Stimulated activated CD4-positive, alpha-beta T cell treated with anti-CD3 and anti-CD28 coated beads, Interleukin-1b, Interleukin-23, amount 100 ng/mL, for 48 hours (primary cell): Measurements from ENCODE around the gene FRAS1.

ENCODE experiments used
- DNase-seq: peaks from one replicate; pipeline ENCODE4 v3.0.0-alpha.2; 2020

FRAS1 gene

GRCh38 chr4:78558410-78558809 lies 501.3 kb downstream of the FRAS1 start:
- DNase-seq = no peak

- DNase-seq = no peak
Measured at GRCh38 chr4:78560296-78560963, 503.3 kb downstream of the FRAS1 start.

DNA sequence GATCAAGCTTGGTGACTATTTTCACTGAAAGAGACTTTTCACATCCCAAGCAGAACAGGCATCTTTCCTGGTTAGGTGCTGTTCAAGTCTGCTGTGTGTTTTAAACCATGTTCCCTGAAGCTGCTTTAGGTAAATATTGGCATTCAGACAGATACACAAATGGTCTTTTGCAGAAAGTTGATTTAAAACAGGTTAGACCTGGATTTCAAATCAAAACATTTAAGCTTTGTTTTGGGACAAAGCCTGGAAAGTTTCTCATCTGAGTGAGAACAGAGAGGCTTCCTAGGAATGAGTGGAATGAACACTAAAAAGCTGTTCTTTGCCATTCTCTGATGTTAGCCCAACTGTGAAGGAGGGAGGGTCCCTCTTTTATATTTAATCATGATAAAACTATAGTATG lies 504.6 kb downstream of the FRAS1 start:
- no peak for DNase-seq

DNA sequence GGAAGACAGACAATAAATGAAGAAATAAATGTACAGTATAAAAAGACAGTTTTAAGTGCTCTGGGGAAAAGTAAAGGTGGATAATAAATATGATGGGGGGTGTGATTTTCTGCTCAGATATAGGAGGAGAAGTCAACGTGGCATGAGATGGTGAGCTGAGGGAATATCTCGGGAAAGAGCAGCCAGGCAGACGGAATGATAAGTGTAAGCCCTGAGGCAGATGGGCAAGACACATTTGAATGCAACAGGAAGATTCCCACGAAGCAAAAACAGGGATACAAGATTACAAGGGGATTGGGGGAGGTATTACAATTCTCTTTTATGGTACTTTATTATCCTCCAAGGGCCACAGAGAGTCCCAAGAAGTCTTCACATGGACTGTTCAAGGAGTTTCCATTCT lies 505.6 kb downstream of the FRAS1 start:
- no peak for DNase-seq

GRCh38 chr4:78565971-78566372 lies 508.8 kb downstream of the FRAS1 start:
- no peak for DNase-seq

DNA sequence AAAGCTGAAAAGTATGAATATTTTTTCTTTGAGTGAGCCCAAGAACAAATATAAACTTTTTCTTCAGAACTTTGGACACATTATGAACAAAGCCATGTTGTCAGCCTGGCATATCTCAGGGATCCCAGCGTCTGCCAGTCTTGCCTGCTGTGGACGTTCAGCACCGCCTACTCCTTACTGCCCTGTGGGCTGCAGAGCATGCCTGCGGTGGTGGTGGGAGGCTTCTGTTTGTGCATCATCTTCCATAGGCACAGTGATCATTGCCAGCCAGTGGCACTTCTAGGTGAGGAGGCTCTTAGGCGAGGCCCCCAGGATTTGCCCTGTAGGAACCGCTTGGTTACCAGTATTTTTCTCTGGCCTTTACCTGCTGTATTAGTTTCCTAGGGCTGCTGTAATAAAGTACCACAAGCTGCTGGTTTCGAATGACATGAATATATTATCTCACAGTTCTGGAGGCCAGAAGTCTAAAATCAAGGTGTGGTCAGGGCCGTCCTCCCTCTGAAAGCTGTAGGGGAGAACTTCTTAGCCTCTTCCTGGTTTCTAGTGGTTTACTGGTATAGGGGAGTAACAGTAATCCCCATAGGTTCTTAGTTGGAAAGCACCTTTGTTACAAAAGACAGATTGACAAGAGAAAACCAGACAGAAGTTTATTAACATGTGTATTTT lies 509.8 kb downstream of the FRAS1 start:
- DNase-seq = no peak

DNA sequence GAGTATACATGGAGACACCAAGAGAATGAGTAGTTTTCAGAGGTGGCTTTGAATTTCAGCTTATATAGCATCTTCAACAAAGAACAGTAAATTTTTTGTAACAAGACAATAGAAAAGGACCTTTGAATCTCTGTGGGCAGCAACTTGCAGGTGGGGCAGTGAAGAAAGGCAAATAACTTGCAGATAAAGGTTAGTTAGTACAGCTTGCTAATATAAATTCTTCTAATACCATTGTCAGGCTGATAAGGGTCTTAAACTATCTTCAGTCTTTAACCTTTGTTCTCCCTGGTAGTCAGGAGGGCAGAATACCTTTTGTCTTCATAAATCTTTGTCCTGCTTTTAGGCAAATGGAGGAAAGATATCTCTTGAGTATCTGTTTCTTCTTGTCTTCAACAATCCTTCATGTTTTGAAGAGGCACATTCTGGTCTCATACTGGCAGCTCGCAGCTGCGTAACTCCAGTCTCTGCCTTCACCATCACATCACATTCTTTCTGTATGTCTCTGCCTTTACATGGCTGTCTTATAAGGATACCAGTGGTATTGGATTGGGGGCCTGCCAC lies 510.5 kb downstream of the FRAS1 start:
- no peak for DNase-seq

DNA sequence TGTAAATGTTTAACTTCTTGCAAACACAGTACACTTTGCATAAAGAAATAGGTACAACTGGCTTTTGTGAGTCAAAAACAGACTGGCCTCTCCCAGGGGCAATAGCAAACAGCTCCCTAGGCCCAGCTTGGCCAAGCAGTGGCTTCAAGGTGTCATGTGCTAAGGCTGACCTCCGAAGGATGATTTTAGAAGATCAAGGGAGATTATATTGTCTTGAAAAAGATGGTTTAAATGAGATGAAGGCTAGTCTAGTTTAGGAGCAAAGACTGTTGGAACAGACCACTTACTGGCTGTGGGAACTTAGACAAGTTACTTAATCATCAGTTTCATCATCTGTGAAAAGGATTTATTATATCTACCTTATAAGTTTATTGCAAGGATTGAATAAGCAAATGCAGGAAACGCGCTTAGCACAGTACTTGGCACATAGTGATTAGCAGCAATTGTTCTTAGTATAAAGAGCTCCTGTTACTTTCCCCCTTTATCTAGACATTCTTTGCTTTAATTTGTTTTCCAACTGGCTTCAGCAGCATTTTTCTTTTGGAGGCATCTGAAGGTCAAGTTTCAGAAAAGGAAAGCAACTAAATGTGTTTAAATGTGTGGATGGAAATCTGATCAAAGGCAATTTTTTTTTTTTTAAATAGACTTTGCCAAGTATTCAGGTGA lies 511.6 kb downstream of the FRAS1 start:
- DNase-seq = no peak

DNA sequence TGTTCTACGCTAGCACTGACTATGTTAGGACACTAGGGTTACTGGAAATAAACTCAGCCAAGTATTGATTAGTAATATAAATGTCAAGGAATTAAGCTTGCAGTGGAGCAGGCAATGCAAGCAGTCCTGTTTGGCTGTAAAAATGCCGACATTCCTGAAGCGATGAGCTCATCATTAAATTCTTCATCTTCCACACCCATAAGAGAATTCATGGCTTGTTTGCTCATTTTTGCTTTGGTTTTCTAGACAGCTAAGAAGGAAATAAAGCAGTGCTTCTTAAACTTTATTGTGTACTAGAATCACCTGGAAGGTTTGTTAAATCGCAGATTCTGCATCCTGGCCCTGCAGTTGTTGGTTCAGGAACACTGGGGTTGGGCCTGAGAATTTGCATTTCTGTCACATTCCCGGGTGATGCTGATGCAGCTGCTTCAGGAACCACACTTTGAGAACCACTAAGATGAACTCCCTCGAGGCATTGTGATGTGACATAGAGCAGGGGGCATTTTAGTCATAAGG lies 512.2 kb downstream of the FRAS1 start:
- DNase-seq = no peak

- DNase-seq = no peak
Measured at GRCh38 chr4:78570117-78570516, 513.0 kb downstream of the FRAS1 start.

DNA sequence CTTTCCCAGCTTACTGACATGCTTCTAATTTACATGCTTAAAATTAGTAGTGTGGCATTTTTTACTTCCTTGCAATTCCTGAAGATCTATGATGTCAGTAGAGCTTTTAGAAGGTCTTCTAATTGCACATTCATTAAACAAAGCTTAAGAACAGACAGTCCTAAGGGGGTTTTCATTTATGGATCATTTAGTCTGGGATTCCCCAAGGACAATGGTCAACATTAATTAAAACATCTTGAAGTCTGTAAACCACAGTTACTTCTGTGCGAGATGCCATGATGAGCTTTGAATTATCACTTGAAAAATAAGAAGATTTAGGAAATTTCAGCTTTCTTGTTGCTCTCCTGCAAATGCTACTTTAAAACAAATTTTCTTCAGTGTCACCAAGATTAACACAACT lies 514.7 kb downstream of the FRAS1 start:
- DNase-seq = no peak

DNA sequence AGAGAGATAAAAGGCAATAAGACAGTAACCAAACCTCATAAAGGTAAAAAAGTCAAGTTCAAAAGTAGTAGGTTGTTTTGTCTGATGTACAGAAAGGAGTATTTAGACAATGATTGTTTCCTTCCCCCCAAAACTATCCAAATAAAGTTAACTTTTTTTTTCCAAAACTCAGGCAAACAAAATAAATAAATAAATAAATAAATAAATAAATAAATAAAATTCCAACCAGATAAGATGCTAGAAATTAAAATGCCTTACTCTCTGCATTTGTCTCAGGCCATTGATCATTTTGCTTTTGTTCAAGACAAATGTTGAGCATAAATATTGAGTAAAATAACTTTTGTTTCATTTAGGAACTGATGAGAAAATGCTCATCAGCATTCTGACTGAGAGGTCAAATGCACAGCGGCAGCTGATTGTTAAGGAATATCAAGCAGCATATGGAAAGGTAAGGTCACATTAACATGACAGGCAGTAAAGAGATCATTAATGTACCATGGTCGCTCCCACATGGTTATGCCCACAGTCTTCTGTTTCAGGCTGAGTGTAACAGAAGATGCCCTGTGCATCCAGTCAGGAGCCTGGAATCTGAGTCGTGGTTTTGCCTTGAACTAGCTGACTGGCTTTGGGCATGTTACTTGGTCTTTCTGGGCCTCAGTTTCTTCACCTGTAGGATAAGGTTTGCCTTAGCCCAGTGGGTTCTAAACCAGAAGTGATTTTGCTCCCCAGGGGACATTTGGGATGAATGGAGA lies 521.7 kb downstream of the FRAS1 start:
- DNase-seq = no peak

DNA sequence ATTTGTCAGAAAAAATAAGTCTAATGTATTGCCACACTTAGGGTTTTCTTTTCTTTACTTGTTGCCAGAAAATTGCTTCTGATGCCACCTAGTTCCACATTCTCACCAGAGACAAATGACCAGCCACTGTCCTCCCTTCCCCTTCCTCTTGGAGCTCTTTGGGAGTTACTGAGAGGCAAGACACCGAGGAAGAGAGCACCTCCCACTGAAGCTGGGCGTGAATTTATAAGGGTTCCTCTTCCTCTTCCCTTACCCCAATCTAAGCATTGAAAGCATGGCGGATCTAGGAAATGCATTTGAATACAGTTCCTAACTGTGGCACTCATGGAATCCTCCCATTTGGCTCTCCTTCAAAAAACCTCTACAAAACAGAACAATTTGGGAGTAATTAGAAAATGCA lies 524.5 kb downstream of the FRAS1 start:
- no peak for DNase-seq

DNA sequence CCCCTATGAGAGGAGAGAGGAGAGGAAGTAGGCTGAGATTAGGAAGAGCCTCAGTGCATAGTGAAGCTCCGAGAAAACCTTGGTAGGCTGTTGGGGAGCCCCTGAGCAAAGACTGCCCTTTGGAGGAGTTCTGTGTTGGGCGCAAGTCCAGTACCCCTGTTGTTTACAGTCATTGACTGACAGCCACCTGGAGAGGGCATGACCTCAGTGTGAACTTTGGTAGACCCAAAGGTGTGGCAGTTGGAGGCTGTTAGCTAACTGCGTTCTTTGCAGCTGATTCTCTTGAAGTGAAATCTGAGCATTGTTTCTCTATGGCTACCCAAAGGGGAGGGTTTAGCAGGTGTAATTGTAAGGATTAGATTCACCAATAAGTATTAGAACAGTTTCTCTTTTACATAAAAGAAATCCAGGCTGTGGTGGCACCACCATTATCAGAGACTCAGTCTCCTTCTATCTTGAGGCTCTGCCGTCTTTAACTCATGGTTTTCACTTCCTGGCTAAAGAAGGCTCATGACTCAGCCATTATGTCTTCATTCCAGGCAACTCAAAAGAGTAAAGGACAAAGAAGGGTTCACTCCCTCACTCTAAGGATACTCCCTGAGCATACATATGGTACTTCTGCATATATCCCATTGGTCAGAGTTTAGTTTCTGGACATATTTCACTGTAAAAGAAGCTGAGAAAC lies 527.9 kb downstream of the FRAS1 start:
- DNase-seq = no peak

DNA sequence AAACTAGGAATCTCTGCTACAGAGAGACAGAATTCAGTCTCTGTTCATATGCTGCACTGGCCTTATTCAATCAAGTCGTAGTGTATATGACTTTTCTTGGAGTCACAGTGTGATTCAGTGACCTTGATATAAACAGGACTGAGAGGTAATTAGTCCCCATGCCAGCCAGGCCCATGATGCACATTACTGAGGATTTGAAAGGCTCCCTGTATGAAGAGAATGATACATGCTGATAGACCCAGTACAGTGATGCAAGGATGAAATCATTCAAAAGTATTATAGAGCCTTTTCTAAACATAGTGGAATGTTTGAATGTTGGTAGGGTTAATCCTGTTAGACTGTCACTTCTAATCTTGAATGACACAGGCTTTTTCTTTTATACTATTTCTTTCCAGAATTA lies 528.5 kb downstream of the FRAS1 start:
- DNase-seq = no peak

DNA sequence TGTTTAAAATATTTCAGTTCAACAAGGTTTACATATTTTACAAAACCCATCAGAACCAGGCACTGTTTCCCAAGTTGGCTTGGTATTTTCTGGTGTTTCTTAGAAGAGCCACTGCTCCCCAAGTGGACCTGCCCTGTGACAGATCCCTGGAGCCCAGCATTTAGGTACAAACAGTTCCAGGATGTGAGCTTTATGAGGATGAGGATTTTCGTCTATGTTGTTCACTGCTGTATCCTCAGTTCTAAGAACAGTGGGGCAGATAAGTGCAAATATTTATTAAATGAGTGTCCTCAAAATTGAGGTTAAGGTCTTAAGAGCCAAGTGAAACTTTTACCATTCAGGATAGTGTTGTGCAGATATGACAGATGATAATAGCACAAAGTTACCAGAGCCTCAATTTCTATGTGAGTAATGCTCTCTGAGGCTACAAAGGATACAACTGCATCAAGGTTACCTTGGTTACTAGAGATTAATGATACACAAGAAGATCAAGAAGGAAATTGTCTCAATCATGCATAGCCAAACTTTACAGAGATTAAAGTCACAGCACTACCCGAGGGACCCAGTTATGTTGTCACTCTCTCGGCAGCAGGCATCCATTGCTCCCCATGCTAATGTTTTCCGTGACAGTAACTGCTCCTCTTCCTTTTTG lies 531.9 kb downstream of the FRAS1 start:
- no peak for DNase-seq

GRCh38 chr4:78591404-78591803 lies 534.3 kb downstream of the FRAS1 start:
- DNase-seq = no peak

GRCh38 chr4:78592088-78592783 lies 535.1 kb downstream of the FRAS1 start:
- DNase-seq = no peak
